Esophagus muscularis mucosa (tissue), 3 donors: Measurements from ENCODE around the gene AKAP13.

Experiments
- CTCF ChIP-seq, 3 experiments: fragments of 200-600 bp in 2 of 3; fragments of 450-650 bp in 1 of 3; sonication (generic) in 2 of 3; IDR thresholded peaks; one replicate each; pipeline ENCODE4 v1.5.1; 2017 to 2019; ENCODE audit warnings: antibody characterized with exemption in 3 of 3, mild to moderate bottlenecking in 2 of 3, moderate library complexity in 1 of 3
- POLR2AphosphoS5 ChIP-seq, 2 donors: sonication (generic); formaldehyde crosslinking; IDR thresholded peaks; one replicate each; pipeline ENCODE4 v1.6.1; 2017; ENCODE audit warnings: antibody characterized with exemption in 2 of 2

DNA sequence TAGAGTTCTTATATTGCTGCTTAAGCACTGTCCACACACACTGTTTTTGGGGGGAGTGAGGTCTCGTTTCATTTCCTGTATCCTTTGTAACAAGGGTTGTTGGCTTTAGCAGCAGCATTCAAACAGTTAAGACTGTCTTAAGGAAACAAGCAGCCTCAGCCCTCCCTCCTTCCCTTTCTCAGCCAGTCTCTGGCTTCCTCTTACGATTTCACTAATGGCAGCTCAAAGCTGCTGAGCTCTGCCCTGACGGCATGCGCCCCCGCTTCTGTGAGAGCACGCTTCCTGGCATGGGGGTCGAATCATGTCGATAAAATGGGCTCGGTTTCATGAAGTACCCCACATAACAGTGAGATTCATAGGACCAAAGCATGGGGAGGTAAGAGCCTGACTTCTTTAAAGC is 309.3 kb downstream of the AKAP13 start:
- TF ChIP-seq CTCF (IDR thresholded peaks at IDR 0.05): no peak
- TF ChIP-seq POLR2AphosphoS5 (IDR thresholded peaks at IDR 0.05): peak; percentile 40 to 62
